Liver (tissue), 9 donors: Measurements from ENCODE around the gene REM1. TPM values are rescaled to one million over a fixed set of nuclear protein-coding genes. Genes with fewer than 3 reads are reported as not detected.

Experiments used
- DNase-seq: peaks from one replicate; pipeline ENCODE4 v3.0.0-alpha.2; 2017; ENCODE audit warnings: low spot score
- H3K27ac ChIP-seq, 2 donors: one replicate each; pipeline ENCODE4 v1.7.0; 2013; ENCODE audit warnings: inconsistent platforms in 2 of 2, low read length in 2 of 2, control low read depth in 1 of 2, low read depth in 1 of 2, mild to moderate bottlenecking in 1 of 2
- H3K27me3 ChIP-seq, 4 donors: one replicate each; pipeline versions ENCODE4 v1.6.1 to v1.7.0; 2013; ENCODE audit warnings: low read length in 3 of 4, inconsistent platforms in 1 of 4, mild to moderate bottlenecking in 1 of 4, moderate library complexity in 1 of 4; ENCODE audit not compliant: control insufficient read depth in 4 of 4, insufficient read depth in 4 of 4
- H3K36me3 ChIP-seq, 4 donors: one replicate each; pipeline versions ENCODE4 v1.6.1 to v1.7.0; 2013; ENCODE audit warnings: low read length in 3 of 4, mild to moderate bottlenecking in 3 of 4, low read depth in 1 of 4, moderate library complexity in 1 of 4; ENCODE audit not compliant: control insufficient read depth in 4 of 4, insufficient read depth in 3 of 4
- H3K4me1 ChIP-seq, 4 donors: one replicate each; pipeline versions ENCODE4 v1.6.1 to v1.7.0; 2013; ENCODE audit warnings: low read length in 3 of 4, mild to moderate bottlenecking in 3 of 4, moderate library complexity in 1 of 4; ENCODE audit not compliant: control insufficient read depth in 4 of 4, insufficient read depth in 4 of 4
- H3K4me3 ChIP-seq, 3 donors: one replicate each; pipeline versions ENCODE4 v1.6.1 to v1.7.0; 2013; ENCODE audit warnings: low read length in 3 of 3, control low read depth in 1 of 3, low read depth in 1 of 3, mild to moderate bottlenecking in 1 of 3
- H3K9ac ChIP-seq, 2 donors: one replicate each; pipeline ENCODE4 v1.7.0; 2013; ENCODE audit warnings: low read length in 2 of 2, mild to moderate bottlenecking in 2 of 2, moderate library complexity in 2 of 2, control low read depth in 1 of 2, low read depth in 1 of 2
- H3K9me3 ChIP-seq, 4 donors: one replicate each; pipeline versions ENCODE4 v1.6.1 to v1.7.0; 2013; ENCODE audit warnings: low read length in 3 of 4; ENCODE audit not compliant: control insufficient read depth in 4 of 4
- ATF3 ChIP-seq: IDR thresholded peaks from 2 replicates; pipeline ENCODE4 v1.6.1; 2016; ENCODE audit warnings: antibody characterized with exemption
- EGR1 ChIP-seq, 2 donors: IDR thresholded peaks; 2 replicates each; pipeline ENCODE4 v1.6.1; 2016 to 2018; ENCODE audit warnings: antibody characterized with exemption in 2 of 2, low read depth in 2 of 2
- FOXA1 ChIP-seq: IDR thresholded peaks from 2 replicates; pipeline ENCODE4 v1.6.1; 2016; ENCODE audit warnings: antibody characterized with exemption
- FOXA2 ChIP-seq: IDR thresholded peaks from 2 replicates; pipeline ENCODE4 v1.6.1; 2016; ENCODE audit warnings: antibody characterized with exemption
- GABPA ChIP-seq, 2 donors: IDR thresholded peaks in 1 of 2; conservative IDR thresholded peaks in 1 of 2; 2 replicates each; pipeline ENCODE4 v1.6.1; 2016; ENCODE audit warnings: antibody characterized with exemption in 2 of 2, mild to moderate bottlenecking in 1 of 2, moderate library complexity in 1 of 2
- HNF4A ChIP-seq, 2 donors: conservative IDR thresholded peaks; 2 replicates each; pipeline ENCODE4 v1.6.1; 2016; ENCODE audit warnings: antibody characterized with exemption in 2 of 2, mild to moderate bottlenecking in 2 of 2
- JUND ChIP-seq, 2 donors: IDR thresholded peaks; 2 replicates each; pipeline ENCODE4 v1.6.1; 2016; ENCODE audit warnings: antibody characterized with exemption in 2 of 2
- NR2F2 ChIP-seq: IDR thresholded peaks from 2 replicates; pipeline ENCODE4 v1.6.1; 2016; ENCODE audit warnings: antibody characterized with exemption
- RAD21 ChIP-seq, 2 donors: IDR thresholded peaks; 2 replicates each; pipeline ENCODE4 v1.6.1; 2016; ENCODE audit warnings: antibody characterized with exemption in 2 of 2, mild to moderate bottlenecking in 2 of 2
- REST ChIP-seq: IDR thresholded peaks from 2 replicates; pipeline ENCODE4 v1.6.1; 2016; ENCODE audit warnings: antibody characterized with exemption, mild to moderate bottlenecking
- RXRA ChIP-seq, 2 donors: IDR thresholded peaks; 2 replicates each; pipeline ENCODE4 v1.6.1; 2017 to 2018; ENCODE audit warnings: antibody characterized with exemption in 2 of 2, mild to moderate bottlenecking in 1 of 2
- SP1 ChIP-seq: IDR thresholded peaks from 2 replicates; pipeline ENCODE4 v1.6.1; 2018; ENCODE audit warnings: antibody characterized with exemption, mild to moderate bottlenecking
- TAF1 ChIP-seq: conservative IDR thresholded peaks from 2 replicates; pipeline ENCODE4 v1.6.1; 2016; ENCODE audit warnings: antibody characterized with exemption, mild to moderate bottlenecking
- YY1 ChIP-seq: IDR thresholded peaks from 2 replicates; pipeline ENCODE4 v1.6.1; 2016; ENCODE audit warnings: antibody characterized with exemption, mild to moderate bottlenecking
- whole genome bisulfite sequencing: extraction: QIAGEN DNeasy Blood & Tissue Kit; methylation state at CpG from one replicate; pipeline ENCODE4 v1.1.7; 2013; 5-methylcytosine and 5-hydroxymethylcytosine counted together
- polyA plus RNA-seq, 2 donors: library from polyadenylated mRNA; stranded (reverse) in 1 of 2; unstranded in 1 of 2; fragments of 200-250 nt in 1 of 2; fragments of >200 nt in 1 of 2; fragmentation: Nextera tagmentation in 1 of 2; extraction: Ambion mirVana in 1 of 2; gene quantifications; one replicate each; pipeline versions ENCODE4 v1.2.1 to v1.2.3, GENCODE V29; 2013 to 2015
- total RNA-seq, 2 donors: library from RNA; depleted of rRNA; stranded (reverse); fragments of >200 nt; gene quantifications; one replicate each; pipeline ENCODE4 v1.2.3, GENCODE V29; 2014
- TF ChIP-seq, protein P1 (sequence below): IDR thresholded peaks from 2 replicates; pipeline ENCODE4 v1.6.1; 2016; ENCODE audit warnings: antibody characterized with exemption
- TF ChIP-seq, protein P2 (sequence below): fragments of 150-350 bp; IDR thresholded peaks from 2 replicates; pipeline ENCODE4 v1.5.1; 2017; ENCODE audit warnings: improper control_type of control experiment, low read depth, low read length; ENCODE audit not compliant: missing input control
- donor health status: healthy.
- donor health status: healthy.
- donor health status: healthy.
- donor health status: healthy.
- donor health status: healthy.

REM1 gene
- total and polyA plus RNA-seq, 4 donors = 0.17 to 0.46 (median 0.21) TPM

GRCh38 chr20:31485450-31486339 is 10.6 kb downstream of the REM1 start:
- H3K9ac ChIP-seq = no peak overlapping the region
- no peak overlapping the region for H3K4me3 ChIP-seq
- H3K27me3 ChIP-seq = peaks cover 0 to 4% (median 2%) of the 10 kb centered on the region in 4 donors
- H3K36me3 ChIP-seq = no peaks in the 10 kb centered on the region
- no peaks in the 10 kb centered on the region for H3K9me3 ChIP-seq
- DNase-seq = peak; percentile 43
- H3K4me1 ChIP-seq = no peaks in the 10 kb centered on the region
- 13% methylated on average over 31 of the region's 31 CpGs for WGBS
- no peak for TF ChIP-seq FOXA1
- peak in 1 of 2 donors; percentile 20 for TF ChIP-seq JUND (IDR thresholded peaks at IDR 0.05)
- no peak for TF ChIP-seq ATF3
- TF ChIP-seq REST = no peak
- no peak for TF ChIP-seq HNF4A (conservative IDR thresholded peaks at IDR 0.05)
- peak; percentile 95 for TF ChIP-seq NR2F2
- TF ChIP-seq YY1 = no peak
- TF ChIP-seq GABPA (IDR thresholded peaks at IDR 0.05 in 1 of 2, conservative IDR thresholded peaks at IDR 0.05 in 1 of 2) = no peak
- no peak for TF ChIP-seq RAD21 (IDR thresholded peaks at IDR 0.05)
- no peak for TF ChIP-seq RXRA (IDR thresholded peaks at IDR 0.05)
- TF ChIP-seq EGR1 (IDR thresholded peaks at IDR 0.05; ENCODE audit: low read depth in 2 of 2) = no peak
- TF ChIP-seq SP1 = peak; percentile 31
- TF ChIP-seq, protein P1, sequence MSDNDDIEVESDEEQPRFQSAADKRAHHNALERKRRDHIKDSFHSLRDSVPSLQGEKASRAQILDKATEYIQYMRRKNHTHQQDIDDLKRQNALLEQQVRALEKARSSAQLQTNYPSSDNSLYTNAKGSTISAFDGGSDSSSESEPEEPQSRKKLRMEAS = no peak
- TF ChIP-seq TAF1 = no peak
- H3K27ac ChIP-seq = peak overlapping the region; percentile 6 to 14

DNA sequence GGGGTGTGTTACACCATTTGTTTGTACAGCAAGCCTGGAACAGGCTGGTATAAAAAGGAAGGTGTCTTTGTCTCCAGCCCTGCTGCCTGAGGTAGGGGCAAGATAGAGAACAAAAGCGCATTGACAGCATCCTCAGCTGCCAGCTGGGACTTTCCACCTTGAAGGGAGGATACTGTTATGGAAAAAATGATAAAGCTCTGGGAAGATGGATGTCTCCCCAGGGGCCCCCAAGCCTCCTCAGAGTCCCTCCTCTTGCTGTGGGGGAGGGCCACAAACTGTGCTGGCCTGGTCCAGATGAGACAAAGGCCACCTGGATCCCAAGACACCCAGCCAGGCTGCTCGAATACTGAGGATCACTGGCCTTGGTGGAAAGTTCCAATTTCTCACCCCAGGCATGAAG is 13.0 kb downstream of the REM1 start:
- no peak overlapping the region for H3K27ac ChIP-seq
- 74% methylated on average over 2 of the region's 2 CpGs for WGBS
- no peak overlapping the region for H3K4me3 ChIP-seq
- no peak for TF ChIP-seq HNF4A (conservative IDR thresholded peaks at IDR 0.05)
- no peak for TF ChIP-seq GABPA (IDR thresholded peaks at IDR 0.05 in 1 of 2, conservative IDR thresholded peaks at IDR 0.05 in 1 of 2)
- TF ChIP-seq FOXA2 = no peak
- no peak for TF ChIP-seq RAD21 (IDR thresholded peaks at IDR 0.05)
- TF ChIP-seq TAF1 = no peak
- no peak for TF ChIP-seq REST
- TF ChIP-seq JUND (IDR thresholded peaks at IDR 0.05) = no peak
- TF ChIP-seq RXRA (IDR thresholded peaks at IDR 0.05) = no peak
- TF ChIP-seq NR2F2 = no peak
- TF ChIP-seq, protein P2, sequence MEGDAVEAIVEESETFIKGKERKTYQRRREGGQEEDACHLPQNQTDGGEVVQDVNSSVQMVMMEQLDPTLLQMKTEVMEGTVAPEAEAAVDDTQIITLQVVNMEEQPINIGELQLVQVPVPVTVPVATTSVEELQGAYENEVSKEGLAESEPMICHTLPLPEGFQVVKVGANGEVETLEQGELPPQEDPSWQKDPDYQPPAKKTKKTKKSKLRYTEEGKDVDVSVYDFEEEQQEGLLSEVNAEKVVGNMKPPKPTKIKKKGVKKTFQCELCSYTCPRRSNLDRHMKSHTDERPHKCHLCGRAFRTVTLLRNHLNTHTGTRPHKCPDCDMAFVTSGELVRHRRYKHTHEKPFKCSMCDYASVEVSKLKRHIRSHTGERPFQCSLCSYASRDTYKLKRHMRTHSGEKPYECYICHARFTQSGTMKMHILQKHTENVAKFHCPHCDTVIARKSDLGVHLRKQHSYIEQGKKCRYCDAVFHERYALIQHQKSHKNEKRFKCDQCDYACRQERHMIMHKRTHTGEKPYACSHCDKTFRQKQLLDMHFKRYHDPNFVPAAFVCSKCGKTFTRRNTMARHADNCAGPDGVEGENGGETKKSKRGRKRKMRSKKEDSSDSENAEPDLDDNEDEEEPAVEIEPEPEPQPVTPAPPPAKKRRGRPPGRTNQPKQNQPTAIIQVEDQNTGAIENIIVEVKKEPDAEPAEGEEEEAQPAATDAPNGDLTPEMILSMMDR = no peak
- DNase-seq = no peak
- H3K9ac ChIP-seq = no peak overlapping the region
- no peaks in the 10 kb centered on the region for H3K9me3 ChIP-seq
- no peaks in the 10 kb centered on the region for H3K4me1 ChIP-seq
- no peaks in the 10 kb centered on the region for H3K36me3 ChIP-seq
- H3K27me3 ChIP-seq = peaks cover 0 to 4% (median 2%) of the 10 kb centered on the region in 4 donors
